Ovary (tissue), 9 donors: ENCODE measurements around the gene TRA2A. TPM values are rescaled to one million over a fixed set of nuclear protein-coding genes. Genes with fewer than 3 reads are reported as not detected.

Experiments used
- DNase-seq, 5 donors: peaks; one replicate each; pipeline ENCODE4 v3.0.0-alpha.2; 2019 to 2020
- H3K27ac ChIP-seq, 2 donors: fragments of 200-600 bp; one replicate each; pipeline versions ENCODE4 v1.5.1 to v1.8.0; 2019 to 2022
- H3K27me3 ChIP-seq: fragments of 200-600 bp; one replicate; pipeline ENCODE4 v1.8.0; 2022
- H3K36me3 ChIP-seq: fragments of 200-600 bp; sonication (generic); one replicate; pipeline ENCODE4 v1.5.1; 2019
- H3K4me1 ChIP-seq: one replicate; pipeline ENCODE4 v1.8.1; 2013; ENCODE audit warnings: mild to moderate bottlenecking, moderate library complexity; ENCODE audit not compliant: insufficient read depth
- H3K4me3 ChIP-seq: fragments of 200-600 bp; sonication (generic); one replicate; pipeline ENCODE4 v1.5.1; 2017
- H3K9me3 ChIP-seq, 2 donors: fragments of 200-600 bp in 1 of 2; sonication (generic) in 1 of 2; one replicate each; pipeline versions ENCODE4 v1.5.1 to v1.8.1; 2013 to 2019; ENCODE audit warnings: mild to moderate bottlenecking in 1 of 2, moderate library complexity in 1 of 2
- EP300 ChIP-seq: sonication (generic); formaldehyde crosslinking; IDR thresholded peaks from one replicate; pipeline ENCODE4 v1.6.1; 2017; ENCODE audit warnings: antibody characterized with exemption
- POLR2A ChIP-seq: fragments of 450-650 bp; IDR thresholded peaks from one replicate; pipeline ENCODE4 v1.6.1; 2017; ENCODE audit warnings: antibody characterized with exemption, mild to moderate bottlenecking, moderate library complexity
- WGBS, 3 donors: extraction: QIAGEN DNeasy Blood & Tissue Kit in 1 of 3; methylation state at CpG; one replicate each; pipeline versions ENCODE4 v1.1.5 to v1.1.7; 2013 to 2017; 5-methylcytosine and 5-hydroxymethylcytosine counted together
- intact Hi-C, 4 donors: fragments of 100-400 bp; cut with DNase I; formaldehyde crosslinking; loops; one replicate each; pipeline versions ENCODE4 v1.11.0 to v1.15.1; 2022 to 2023
- polyA plus RNA-seq, 2 donors: library from polyadenylated mRNA; stranded (reverse); fragments of 200-250 nt in 1 of 2; fragments of 350-450 nt in 1 of 2; fragmentation: Illumina TruSeq in 1 of 2; extraction: RNeasy Lipid Tissue Mini Kit (QIAGEN cat#74804) in 1 of 2; gene quantifications; one replicate each; pipeline ENCODE4 v1.2.3, GENCODE V29; 2013 to 2014
- total RNA-seq, 7 donors: library from RNA; depleted of rRNA in 2 of 7; stranded (reverse); fragments of >200 nt in 2 of 7; fragmentation: NEBNext Ultra II Directional in 3 of 7; extraction: Animal tissue kit (Norgen Biotek cat#: 25700) in 3 of 7; gene quantifications; one replicate each; pipeline versions ENCODE4 v1.1.0 to v1.2.4, GENCODE V29; 2016 to 2023
- TF ChIP-seq, protein P1 (sequence below), 3 donors: fragments of 450-650 bp in 2 of 3; fragments of 200-600 bp in 1 of 3; IDR thresholded peaks; one replicate each; pipeline versions ENCODE4 v1.5.1 to v1.8.0; 2016 to 2022; ENCODE audit warnings: antibody characterized with exemption in 3 of 3, mild to moderate bottlenecking in 1 of 3
- donor health status: DM: no; HTN: no; CAD: no; lungs with moderate emphysema.
- donor health status: DM: no; HTN: no; CAD: no.
- donor health status: Bipolar disorder and iron deficiency.
- donor health status: DM: yes; HTN: yes; CAD: no.
- donor health status: DM: no; HTN: no; CAD: no.
- donor health status: DM: yes; HTN: yes; CAD: no.

Gene TRA2A
- total and polyA plus RNA-seq, 9 donors, result 54.1 to 97.2 (median 76.6) TPM

DNA sequence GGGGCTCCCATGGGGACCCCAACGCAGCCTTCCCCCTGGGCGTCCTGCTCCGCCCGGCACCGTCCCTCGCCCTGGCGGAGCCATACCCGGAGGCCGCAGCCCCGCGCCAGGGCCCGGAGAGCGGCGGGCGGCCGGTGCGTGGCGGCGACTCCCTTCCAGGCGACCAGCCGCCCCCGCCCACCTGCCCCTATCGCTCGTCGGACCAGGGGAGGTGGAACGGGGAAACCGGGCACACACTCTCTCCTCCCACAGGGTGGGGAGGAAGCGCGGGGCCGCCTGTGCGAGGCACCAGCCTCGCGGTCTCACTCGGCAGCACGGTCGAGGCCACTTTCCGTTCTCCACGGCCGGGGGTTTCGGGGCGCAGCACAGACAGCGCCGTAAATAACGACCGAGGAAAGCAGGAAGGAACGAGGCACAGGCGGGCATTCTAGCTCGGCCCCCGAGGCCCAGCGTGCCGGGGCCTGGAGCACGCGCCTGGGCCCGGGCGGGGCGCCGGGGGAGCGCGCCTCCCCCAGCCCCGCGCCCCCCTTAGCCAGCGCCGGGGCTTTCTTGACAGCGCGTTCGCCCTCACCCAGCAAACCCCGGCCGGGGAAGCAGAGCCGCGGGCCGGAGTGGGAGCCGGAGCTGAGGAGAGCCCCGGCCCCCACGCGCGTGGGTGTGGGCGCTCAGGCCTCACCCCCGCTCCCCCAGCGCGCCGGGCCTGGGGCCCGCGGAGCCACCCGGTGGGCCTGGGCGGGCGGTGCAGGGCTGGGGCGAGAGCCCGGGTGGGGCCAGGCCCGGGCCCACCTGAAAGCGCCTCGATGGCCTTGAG is 62.4 kb downstream of the TRA2A start:
- H3K9me3 ChIP-seq, result no peaks in the 10 kb centered on the region
- H3K27ac ChIP-seq, result no peak overlapping the region
- H3K27me3 ChIP-seq, result peaks cover 17% of the 10 kb centered on the region
- peaks cover 11% of the 10 kb centered on the region for H3K4me1 ChIP-seq
- 1 to 2% (median 2%) methylated on average over 39 to 91 of the region's 91 CpGs for WGBS, 3 donors
- intact Hi-C loops, result no loop called here
- TF ChIP-seq, protein P1, sequence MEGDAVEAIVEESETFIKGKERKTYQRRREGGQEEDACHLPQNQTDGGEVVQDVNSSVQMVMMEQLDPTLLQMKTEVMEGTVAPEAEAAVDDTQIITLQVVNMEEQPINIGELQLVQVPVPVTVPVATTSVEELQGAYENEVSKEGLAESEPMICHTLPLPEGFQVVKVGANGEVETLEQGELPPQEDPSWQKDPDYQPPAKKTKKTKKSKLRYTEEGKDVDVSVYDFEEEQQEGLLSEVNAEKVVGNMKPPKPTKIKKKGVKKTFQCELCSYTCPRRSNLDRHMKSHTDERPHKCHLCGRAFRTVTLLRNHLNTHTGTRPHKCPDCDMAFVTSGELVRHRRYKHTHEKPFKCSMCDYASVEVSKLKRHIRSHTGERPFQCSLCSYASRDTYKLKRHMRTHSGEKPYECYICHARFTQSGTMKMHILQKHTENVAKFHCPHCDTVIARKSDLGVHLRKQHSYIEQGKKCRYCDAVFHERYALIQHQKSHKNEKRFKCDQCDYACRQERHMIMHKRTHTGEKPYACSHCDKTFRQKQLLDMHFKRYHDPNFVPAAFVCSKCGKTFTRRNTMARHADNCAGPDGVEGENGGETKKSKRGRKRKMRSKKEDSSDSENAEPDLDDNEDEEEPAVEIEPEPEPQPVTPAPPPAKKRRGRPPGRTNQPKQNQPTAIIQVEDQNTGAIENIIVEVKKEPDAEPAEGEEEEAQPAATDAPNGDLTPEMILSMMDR (IDR thresholded peaks at IDR 0.05), result no peak
- TF ChIP-seq POLR2A, result no peak
- TF ChIP-seq EP300, result no peak
- no peaks in the 10 kb centered on the region for H3K36me3 ChIP-seq
- peak overlapping the region; percentile 23 for H3K4me3 ChIP-seq
- no peak for DNase-seq

DNA sequence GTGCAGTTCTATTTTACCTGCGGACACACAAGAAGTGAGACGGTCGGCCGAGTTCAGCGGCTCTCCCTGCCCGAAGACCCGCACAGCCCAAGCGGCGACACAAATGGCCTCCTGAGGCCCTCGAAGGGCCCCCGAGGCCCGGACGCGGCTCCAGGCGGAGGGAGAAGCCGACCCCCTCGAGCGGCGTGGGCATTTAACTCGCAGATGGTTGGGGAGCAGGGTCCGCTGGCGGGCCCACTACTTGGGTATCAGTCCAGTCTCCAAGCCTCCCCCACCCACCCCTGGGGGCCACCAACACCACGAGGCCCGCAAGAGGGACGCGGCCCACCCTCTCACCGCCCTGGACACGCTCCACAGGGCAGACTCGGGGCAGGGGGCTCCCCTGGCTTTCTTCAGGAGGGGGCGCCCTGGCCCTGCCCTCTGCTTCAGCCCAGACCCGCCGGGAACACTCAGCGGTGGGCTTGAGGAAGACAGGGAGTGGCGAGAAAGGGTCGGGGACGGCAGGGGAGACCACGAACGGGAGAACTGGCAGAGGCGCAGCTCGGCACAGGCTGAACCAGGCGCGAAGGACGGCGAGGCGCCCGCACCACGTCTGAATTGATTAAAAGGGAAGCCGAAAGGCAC is 63.1 kb downstream of the TRA2A start:
- no peaks in the 10 kb centered on the region for H3K9me3 ChIP-seq
- peaks cover 17% of the 10 kb centered on the region for H3K27me3 ChIP-seq
- no peak overlapping the region for H3K27ac ChIP-seq
- intact Hi-C loops, result no loop called here
- TF ChIP-seq, protein P1 (IDR thresholded peaks at IDR 0.05), result no peak
- TF ChIP-seq EP300 (no peak), POLR2A (no peak)
- peaks cover 7% of the 10 kb centered on the region for H3K4me1 ChIP-seq
- H3K4me3 ChIP-seq, result peak overlapping the region; percentile 23
- H3K36me3 ChIP-seq, result no peaks in the 10 kb centered on the region
- WGBS, 3 donors, result 5 to 9% (median 8%) methylated on average over 45 to 48 of the region's 48 CpGs
- peak in 1 of 5 donors; percentile 43 for DNase-seq

DNA sequence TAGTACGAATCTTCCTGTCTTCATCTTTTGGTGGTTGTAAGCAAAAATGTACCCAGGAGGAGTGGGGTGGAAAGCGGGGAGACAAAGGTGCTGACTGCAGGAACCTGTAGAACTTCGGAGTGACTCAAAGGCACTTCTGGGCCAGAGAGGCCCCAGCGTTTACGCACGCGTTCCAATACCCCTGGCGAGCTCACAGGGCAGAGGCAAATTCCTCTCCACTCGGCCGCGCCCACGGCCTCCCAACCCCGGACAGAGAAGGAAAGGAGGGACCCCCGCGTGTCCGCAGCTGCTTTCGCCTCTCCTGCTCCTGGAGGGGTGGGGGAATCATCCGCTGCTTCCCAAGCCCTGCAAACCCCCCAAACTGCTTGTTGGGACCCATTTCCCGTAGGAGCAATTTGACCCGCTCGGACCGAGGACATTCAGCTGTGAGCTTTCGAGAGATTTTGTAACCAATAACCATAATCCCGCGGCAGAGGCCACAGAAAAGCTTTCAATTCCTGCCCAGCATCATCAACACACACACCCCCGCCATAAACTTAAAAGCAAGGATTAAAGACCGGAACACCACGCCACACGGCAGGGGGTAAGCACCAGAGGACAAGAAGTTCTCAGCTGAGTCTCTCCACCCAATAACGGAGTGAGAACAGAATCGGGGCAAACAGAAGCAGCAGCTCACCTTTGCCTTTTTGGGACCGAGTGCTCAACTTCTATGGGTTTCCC is 63.8 kb downstream of the TRA2A start:
- H3K27ac ChIP-seq, result no peak overlapping the region
- H3K4me1 ChIP-seq, result peaks cover 7% of the 10 kb centered on the region
- H3K9me3 ChIP-seq, result no peaks in the 10 kb centered on the region
- no peaks in the 10 kb centered on the region for H3K36me3 ChIP-seq
- TF ChIP-seq, protein P1 (IDR thresholded peaks at IDR 0.05), result no peak
- no peak for TF ChIP-seq EP300
- TF ChIP-seq POLR2A, result no peak
- H3K4me3 ChIP-seq, result no peak overlapping the region
- DNase-seq, result no peak
- peaks cover 17% of the 10 kb centered on the region for H3K27me3 ChIP-seq
- 9 to 14% (median 10%) methylated on average over 32 of the region's 32 CpGs for WGBS, 3 donors
- intact Hi-C loops, result no loop called here

DNA sequence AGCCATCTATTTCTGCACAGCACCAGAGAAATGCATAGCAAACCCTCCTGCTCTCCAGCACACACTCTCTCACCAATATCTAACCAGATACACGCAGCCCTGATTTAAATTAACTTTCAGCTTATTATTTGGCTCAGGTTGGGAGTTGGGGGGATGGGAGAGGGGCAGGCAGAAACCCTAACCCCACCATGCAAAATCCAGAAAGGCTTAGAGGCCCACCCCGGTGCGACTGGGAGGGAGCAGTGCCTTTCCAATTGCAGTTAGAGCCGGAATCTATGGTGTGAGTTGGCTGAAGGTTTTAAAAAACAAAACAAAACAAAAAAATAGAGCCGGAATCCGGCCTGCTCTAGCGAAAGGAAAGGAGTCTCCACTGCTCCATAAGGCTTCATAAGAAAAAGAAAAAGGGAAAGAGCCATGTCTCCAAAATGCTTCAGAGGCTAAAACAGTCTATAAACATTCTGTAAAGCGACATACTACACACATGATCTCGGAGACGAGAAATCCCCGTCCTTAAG is 64.4 kb downstream of the TRA2A start:
- TF ChIP-seq EP300 (no peak), POLR2A (no peak)
- TF ChIP-seq, protein P1 (IDR thresholded peaks at IDR 0.05), result no peak
- H3K27ac ChIP-seq, result no peak overlapping the region
- intact Hi-C loops, result no loop called here
- no peak for DNase-seq
- no peak overlapping the region for H3K4me3 ChIP-seq
- H3K36me3 ChIP-seq, result no peaks in the 10 kb centered on the region
- peaks cover 7% of the 10 kb centered on the region for H3K4me1 ChIP-seq
- WGBS, 3 donors, result 14 to 30% (median 16%) methylated on average over 11 of the region's 11 CpGs
- peaks cover 17% of the 10 kb centered on the region for H3K27me3 ChIP-seq
- no peaks in the 10 kb centered on the region for H3K9me3 ChIP-seq
